Epithelial cell of proximal tubule (primary cell): ENCODE results near the gene PLXNA4. TPM values are rescaled to one million over a fixed set of nuclear protein-coding genes. Genes with fewer than 3 reads are reported as not detected.

Experiments
- DNase-seq: peaks from one replicate; pipeline ENCODE4 v3.0.0-alpha.2; 2011; ENCODE audit warnings: low read depth
- H3K4me3 ChIP-seq: 2 replicates; pipeline ENCODE4 v1.5.1; 2011; ENCODE audit warnings: low read depth, mild to moderate bottlenecking, low read length
- total RNA-seq: library from RNA; depleted of rRNA; stranded (reverse); fragments of >200 nt; gene quantifications from 2 replicates; pipeline ENCODE4 v1.2.3, GENCODE V29; 2015
- TF ChIP-seq, protein P1 (sequence below): conservative IDR thresholded peaks from 2 replicates; pipeline ENCODE4 v1.5.1; 2012; ENCODE audit warnings: low read depth, mild to moderate bottlenecking, low read length

The PLXNA4 gene
- total RNA-seq, 1 donor from 2014 or later = not detected

DNA sequence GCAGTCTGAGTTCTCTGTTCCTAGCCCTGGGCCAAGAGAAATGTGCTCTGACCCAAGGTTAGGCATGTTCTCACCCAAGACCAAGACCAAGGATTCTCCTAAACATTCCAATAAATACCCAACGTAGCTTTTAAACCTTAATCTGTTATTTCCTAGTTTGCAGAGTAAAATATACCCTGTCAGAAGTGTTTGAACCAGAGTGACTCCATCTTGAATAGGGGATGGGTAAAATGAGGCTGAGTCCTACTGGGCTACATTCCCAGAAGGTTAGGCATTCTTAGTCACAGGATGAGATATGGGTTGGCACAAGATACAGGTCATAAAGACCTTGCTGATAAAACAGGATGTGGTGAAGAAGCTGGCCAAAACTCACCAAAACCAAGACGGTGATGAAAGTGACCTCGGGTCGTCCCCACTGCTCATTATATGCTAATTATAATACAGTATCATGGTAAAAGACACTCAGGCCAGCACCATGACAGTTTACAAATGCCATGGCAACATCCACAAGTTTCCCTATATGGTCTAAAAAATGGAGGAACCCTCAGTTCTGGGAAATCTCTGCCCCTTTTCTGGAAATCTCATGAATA lies 27.7 kb downstream of the PLXNA4 start:
- H3K4me3 ChIP-seq = no peak overlapping the region
- TF ChIP-seq, protein P1, sequence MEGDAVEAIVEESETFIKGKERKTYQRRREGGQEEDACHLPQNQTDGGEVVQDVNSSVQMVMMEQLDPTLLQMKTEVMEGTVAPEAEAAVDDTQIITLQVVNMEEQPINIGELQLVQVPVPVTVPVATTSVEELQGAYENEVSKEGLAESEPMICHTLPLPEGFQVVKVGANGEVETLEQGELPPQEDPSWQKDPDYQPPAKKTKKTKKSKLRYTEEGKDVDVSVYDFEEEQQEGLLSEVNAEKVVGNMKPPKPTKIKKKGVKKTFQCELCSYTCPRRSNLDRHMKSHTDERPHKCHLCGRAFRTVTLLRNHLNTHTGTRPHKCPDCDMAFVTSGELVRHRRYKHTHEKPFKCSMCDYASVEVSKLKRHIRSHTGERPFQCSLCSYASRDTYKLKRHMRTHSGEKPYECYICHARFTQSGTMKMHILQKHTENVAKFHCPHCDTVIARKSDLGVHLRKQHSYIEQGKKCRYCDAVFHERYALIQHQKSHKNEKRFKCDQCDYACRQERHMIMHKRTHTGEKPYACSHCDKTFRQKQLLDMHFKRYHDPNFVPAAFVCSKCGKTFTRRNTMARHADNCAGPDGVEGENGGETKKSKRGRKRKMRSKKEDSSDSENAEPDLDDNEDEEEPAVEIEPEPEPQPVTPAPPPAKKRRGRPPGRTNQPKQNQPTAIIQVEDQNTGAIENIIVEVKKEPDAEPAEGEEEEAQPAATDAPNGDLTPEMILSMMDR = no peak
- DNase-seq = no peak

DNA sequence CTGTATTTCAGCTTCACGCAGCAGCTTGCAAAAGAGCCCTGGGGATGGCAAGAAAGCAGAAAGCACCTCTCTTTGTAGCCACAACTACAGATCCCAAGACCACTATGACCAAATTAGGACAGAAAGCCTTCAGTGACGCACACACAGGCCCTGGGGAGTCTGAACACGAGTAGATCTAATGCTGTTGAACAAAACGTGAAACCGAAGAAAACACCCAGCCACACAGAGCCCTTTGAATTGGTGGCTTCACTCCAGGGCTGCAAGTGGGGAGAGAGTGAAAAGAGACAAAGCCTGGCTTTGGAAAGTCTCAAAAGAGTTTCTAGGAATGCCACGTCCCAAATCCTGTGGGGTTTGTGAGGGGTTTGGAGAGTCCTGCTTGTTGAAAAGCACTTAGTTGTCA lies 28.4 kb downstream of the PLXNA4 start:
- TF ChIP-seq, protein P1 = no peak
- no peak for DNase-seq
- H3K4me3 ChIP-seq = no peak overlapping the region

DNA sequence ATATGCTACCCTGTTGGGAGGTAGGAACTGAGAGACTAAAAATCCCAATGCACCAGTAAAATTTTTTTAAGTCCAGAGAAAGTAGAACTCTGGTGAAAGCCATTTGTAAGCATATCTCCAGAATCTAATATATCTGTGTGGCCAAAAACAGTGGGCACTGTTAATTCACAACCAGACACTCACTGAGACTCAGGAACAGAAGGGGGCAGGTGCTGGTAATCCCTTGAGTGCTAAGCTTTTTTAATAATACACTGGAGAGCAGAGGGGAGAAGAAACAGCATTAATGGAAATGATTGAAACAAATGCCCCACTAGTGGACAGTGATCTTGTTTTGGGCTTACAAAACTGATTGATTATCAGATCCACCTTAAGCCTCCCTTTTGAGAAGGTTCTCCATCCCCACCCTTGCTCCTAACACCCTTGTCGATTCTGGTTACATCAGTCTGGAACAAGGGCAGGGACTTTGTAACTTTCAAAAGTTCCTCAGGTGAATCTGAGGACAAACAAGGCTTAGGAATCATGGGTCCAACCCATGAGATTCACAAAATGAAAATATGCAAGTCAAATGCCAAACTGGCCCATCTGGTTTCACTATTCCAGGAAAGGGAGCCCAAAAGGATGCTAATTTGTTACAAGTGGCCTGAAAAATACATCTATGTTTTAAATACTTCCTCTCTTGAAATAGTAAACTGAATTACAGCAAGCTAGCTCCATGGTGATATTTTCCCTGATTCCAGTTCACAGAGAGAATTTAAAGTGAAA lies 29.7 kb downstream of the PLXNA4 start:
- no peak overlapping the region for H3K4me3 ChIP-seq
- no peak for DNase-seq
- TF ChIP-seq, protein P1 = no peak

DNA sequence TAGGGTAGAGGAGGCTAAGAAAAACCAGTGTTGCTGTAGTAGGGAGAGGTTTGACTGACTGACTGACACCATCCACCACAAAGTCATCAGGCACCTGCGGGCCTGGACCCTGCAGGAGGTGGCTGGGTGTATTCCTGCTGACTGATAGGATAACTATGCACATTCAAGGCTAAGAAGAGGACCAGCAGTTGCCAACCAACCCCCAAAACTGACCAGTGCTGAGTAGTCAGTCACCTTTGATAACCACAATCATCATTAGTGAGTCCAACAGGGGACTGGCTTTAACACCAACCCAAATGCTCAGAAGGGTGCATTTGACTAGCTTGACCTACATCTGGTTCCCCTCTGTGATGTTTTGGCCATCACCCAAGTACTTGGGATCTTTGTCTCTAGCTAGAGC lies 30.5 kb downstream of the PLXNA4 start:
- no peak overlapping the region for H3K4me3 ChIP-seq
- TF ChIP-seq, protein P1 = no peak
- DNase-seq = no peak

DNA sequence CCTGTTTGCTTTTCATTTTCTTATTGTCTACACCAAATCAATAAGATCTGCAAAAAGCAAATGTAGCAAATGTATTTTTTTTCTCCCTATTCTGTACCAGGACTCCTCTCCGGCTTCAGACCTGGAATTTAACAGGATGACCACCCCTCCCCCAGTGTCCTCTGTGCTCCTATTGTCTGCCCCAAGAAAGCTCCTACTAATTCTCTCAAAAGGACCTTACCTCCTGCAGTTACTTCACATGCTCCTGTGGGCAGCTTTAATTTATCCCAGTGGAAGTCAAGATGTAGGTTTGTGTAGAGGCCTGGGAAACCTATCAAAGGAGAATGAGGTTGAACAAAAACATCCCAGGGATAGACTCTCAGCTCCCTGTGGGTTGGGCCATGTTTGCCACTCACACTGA lies 31.3 kb downstream of the PLXNA4 start:
- no peak overlapping the region for H3K4me3 ChIP-seq
- DNase-seq = no peak
- TF ChIP-seq, protein P1 = no peak

DNA sequence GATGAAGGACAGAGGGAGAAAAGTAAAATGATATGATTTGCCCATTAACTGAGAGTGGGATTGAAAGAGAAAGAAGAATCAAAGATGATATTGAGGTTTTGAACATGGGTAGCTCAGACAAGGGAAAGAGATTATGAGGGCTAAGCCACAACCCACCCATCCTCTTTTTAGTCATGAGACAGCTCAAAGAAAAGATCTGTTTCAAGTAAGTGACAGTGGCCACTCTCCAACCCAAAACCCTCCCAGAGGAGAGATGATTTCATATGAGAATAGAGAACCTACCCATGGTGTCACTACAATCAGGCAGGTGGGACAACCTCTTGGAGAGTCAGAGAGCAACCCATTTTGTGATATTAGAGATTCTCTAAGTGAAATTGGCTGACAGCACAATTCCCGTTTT lies 32.2 kb downstream of the PLXNA4 start:
- TF ChIP-seq, protein P1 = no peak
- H3K4me3 ChIP-seq = no peak overlapping the region
- DNase-seq = no peak

DNA sequence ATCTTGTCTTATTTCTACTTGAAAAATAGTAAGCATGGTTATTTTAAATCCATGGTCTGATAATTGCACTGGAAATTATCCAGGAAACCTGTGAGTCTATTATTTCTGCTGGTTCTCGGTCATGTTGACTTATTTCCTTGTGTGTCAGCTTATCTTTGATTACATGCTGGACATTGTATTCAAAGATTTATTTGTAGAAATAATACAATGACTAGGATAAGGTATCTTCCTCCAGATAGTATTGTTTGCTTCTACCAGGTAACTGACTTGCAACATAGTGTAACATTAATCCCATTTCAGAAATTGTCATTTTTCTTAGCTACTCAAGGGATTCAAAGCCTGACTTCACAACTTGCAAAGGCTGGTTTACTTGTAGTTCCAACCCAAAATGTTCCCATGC lies 33.4 kb downstream of the PLXNA4 start:
- TF ChIP-seq, protein P1 = no peak

More for the DNA sequence above, 33.4 kb downstream of the PLXNA4 start:
- DNase-seq = no peak
- H3K4me3 ChIP-seq = no peak overlapping the region
